HG03159 (cell line): ENCODE results near the gene ACTN2.
"Not testable (repeated sequence)": the region's sequence is repeated elsewhere in the genome, so short reads cannot be mapped to it uniquely, and the experiment has no call there.

Source experiments
- ATAC-seq: cut with Tn5 transposase; IDR thresholded peaks from one replicate; pipeline ENCODE4 v1.9.1; 2021; ENCODE audit warnings: mild to moderate bottlenecking, moderate library complexity; ENCODE audit not compliant: unreplicated experiment

Gene ACTN2

GRCh38 chr1:236685917-236686814 is at the start of gene ACTN2:
Gene ACTN2 (plus strand): TSS chr1:236686499. CDS start chr1:236686674, 175 bp downstream.
- ATAC-seq: peak; percentile 82

DNA sequence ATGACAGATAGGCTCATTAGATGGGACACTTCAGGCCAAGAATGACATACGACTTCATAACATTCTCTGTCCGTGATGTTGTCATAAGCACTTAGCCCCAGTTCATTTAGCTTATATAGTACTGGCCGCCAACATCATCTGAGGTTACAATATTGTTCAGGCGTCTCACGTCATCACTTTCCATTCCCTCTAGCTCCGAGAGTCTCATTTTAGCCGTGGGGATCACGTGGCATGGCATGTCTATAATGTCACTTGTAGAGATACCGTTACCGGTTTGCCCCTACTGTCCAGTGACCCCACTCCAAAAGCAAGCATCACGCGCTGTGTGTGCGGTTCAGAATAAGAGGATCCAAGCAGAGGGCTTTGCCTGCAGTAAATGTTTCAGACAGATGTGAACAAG is 47.4 kb upstream of the ACTN2 start:
- no peak for ATAC-seq

- ATAC-seq: no peak
Observed at GRCh38 chr1:236639686-236640085, 46.6 kb upstream of the ACTN2 start.

- no peak for ATAC-seq
Observed at GRCh38 chr1:236642763-236643162, 43.5 kb upstream of the ACTN2 start.

GRCh38 chr1:236645016-236645680 is 41.2 kb upstream of the ACTN2 start:
- no peak for ATAC-seq

GRCh38 chr1:236654511-236654910 is 31.8 kb upstream of the ACTN2 start:
- no peak for ATAC-seq

GRCh38 chr1:236654957-236655356 is 31.3 kb upstream of the ACTN2 start:
- ATAC-seq: no peak

- ATAC-seq: no peak
Observed at GRCh38 chr1:236657398-236657797, 28.9 kb upstream of the ACTN2 start.

GRCh38 chr1:236659792-236660587 is 26.3 kb upstream of the ACTN2 start:
- ATAC-seq: no peak

DNA sequence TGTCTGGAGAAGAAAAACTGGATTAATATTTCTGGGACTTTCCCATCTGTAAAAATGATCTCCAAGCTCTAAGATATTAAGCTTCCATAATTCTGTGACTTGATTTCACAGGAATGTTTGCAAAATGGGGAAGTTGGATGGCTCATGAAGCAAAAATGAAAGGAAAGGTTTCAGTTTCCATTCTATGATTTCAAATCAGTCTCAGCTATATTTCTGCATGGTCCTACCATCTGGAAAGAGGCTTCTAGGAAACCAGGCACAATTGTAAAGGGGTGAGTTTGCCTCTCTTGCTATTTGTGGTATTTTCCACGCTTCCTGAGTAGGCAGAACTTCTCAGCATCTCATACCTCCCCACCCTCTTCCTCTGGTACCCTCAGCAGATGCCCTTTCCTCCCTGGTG is 22.4 kb upstream of the ACTN2 start:
- no peak for ATAC-seq

GRCh38 chr1:236668909-236669308 is 17.4 kb upstream of the ACTN2 start:
- not testable (repeated sequence) for ATAC-seq

DNA sequence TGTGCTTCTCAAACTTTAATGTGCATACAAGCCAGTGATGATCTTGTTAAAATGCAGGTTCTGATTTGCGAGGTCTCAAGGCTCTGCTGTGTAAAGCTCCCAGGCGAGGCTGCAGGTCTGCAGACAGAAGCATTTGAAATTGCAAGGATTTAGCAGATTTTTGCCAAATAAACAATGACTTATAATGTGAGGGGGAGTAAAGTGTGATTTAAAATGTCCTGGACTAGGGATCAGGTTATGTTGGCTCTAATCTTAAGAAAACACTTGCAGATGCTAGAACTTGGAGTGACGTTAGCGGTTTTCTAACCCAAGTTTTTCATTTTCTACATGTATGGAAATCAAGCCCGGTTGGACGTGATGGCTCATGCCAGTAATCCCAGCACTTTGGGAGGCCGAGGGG is 16.2 kb upstream of the ACTN2 start:
- no peak for ATAC-seq

GRCh38 chr1:236673289-236673919 is 12.9 kb upstream of the ACTN2 start:
- ATAC-seq: no peak

GRCh38 chr1:236677641-236678235 is 8.6 kb upstream of the ACTN2 start:
- no peak for ATAC-seq

DNA sequence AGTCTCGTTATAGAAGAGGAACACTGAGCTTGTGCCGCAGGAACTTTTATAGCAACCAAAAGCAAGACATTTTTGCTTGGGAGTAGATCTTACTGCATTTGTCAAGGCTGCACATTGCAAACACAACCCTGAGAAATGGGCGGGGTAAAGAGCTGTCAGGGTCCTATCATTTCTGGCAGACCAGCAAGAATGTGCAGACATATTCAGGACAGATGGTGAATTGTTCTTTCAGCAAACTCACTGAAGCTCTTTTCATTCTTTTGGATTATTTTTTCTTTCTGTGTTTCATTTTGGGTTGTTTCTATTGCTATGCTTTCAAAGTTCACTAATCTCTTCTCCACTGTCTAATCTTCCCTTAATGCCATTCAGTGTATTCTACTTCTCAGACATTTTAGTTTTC is 5.1 kb upstream of the ACTN2 start:
- no peak for ATAC-seq

DNA sequence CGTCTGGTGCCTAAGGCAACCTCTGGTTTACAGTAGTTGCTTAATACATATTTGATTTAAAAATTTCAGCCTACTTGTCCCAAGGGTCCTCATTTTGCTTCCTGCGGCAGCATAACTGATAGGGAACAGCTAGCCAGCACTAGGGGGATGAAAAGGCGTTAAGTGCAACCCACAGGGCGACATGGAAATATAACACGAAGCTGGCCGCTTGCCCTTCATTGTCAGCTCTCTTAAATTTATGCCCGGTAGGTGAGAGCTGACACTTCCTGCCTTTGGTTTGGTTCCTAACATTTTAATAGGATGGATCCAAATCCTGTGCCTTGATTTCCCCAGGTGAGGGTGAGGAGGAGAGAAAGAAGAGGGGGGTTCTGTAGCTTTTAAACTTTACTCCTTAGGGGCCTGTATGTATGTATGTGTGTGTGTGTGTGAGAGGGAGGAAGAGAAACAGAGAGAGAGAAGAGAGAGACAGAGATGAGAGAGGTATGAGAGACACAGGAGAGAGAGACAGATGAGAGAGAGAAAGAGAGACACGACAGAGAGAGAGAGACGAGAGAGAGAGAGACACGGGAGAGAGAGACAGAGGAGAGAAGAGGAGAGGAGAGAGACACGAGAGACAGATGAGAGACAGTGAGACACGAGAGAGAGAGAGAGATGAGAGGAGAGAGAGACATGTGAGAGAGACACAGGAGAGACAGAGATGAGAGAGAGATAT is 938 bp upstream of the ACTN2 start:
- no peak for ATAC-seq

- peak; percentile 3 for ATAC-seq
Observed at GRCh38 chr1:236686815-236687160, 489 bp downstream of the ACTN2 start.

DNA sequence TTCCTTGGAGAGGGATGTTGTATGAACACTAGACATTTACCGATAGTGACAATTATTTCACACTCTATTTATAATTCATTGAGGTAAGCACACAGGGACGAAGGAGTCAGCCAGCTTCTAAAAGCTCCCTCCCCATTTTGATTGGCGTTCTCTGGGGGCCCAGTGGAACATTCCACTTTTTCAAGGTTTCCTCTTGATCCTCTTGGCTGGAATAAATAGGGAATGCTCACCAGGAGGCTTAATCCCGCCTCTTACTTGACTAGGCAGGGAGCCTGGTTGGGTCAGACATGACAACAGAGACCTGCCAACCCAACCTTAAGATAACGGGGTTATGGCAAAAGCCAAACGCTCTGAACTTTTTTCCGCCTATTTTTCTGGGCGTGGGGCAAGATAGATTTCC is 974 bp downstream of the ACTN2 start:
- ATAC-seq: no peak

DNA sequence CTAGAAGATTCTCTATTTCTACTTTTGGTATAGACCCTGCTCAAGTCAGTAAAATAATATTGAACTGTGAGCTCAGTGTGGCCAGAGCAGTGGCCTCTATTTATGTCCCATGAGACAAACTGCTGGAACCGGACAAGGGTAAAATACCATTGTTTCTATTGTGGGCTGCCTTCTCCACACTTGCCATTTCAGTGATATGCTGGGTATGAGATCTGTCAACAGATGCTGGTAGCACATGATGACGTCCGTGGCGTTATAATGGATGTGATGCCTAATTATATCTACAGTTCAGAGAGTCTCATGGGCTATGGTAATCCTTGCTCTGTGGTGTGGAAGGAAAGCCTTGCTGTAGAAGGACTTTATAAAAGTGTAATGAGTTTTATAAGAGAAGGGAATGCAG is 2.4 kb downstream of the ACTN2 start:
- ATAC-seq: no peak
